NOMO-1 treated with DMSO at 0.1 percent for 48 hours (cell line): Measurements from ENCODE around the gene TIMM22.
A peak's percentile ranks its signal among the peaks of the same experiment; 100 is the strongest.
"Not testable (repeated sequence)": the region's sequence is repeated elsewhere in the genome, so short reads cannot be mapped to it uniquely, and the experiment has no call there.

Source experiments
- DNase-seq: peaks from one replicate; lab custom pipeline; 2025; ENCODE audit not compliant: unreplicated experiment; lab: John Stamatoyannopoulos, UW

TIMM22 gene

GRCh38 chr17:1038459-1039122 lies 41.7 kb downstream of the TIMM22 start:
- DNase-seq: no peak

GRCh38 chr17:1039123-1039507 lies 42.2 kb downstream of the TIMM22 start:
- no peak for DNase-seq

GRCh38 chr17:1039511-1040215 lies 42.7 kb downstream of the TIMM22 start:
- DNase-seq: peak; percentile 77

- DNase-seq: peak; percentile 34
Measured at GRCh38 chr17:1040216-1040600, 43.3 kb downstream of the TIMM22 start.

- no peak for DNase-seq
Measured at GRCh38 chr17:1041746-1042145, 44.8 kb downstream of the TIMM22 start.

GRCh38 chr17:1042486-1042885 lies 45.6 kb downstream of the TIMM22 start:
- DNase-seq: no peak

- no peak for DNase-seq
Measured at GRCh38 chr17:1043601-1044251, 46.8 kb downstream of the TIMM22 start.

GRCh38 chr17:1044387-1045009 lies 47.6 kb downstream of the TIMM22 start:
- not testable (repeated sequence) for DNase-seq

- DNase-seq: no peak
Measured at GRCh38 chr17:1045456-1045855, 48.5 kb downstream of the TIMM22 start.

- no peak for DNase-seq
Measured at GRCh38 chr17:1047177-1047878, 50.4 kb downstream of the TIMM22 start.

GRCh38 chr17:1047879-1048470 lies 51.0 kb downstream of the TIMM22 start:
- no peak for DNase-seq

- not testable (repeated sequence) for DNase-seq
Measured at GRCh38 chr17:1048516-1049115, 51.7 kb downstream of the TIMM22 start.

- no peak for DNase-seq
Measured at GRCh38 chr17:1049446-1050225, 52.7 kb downstream of the TIMM22 start.

GRCh38 chr17:1050246-1050995 lies 53.5 kb downstream of the TIMM22 start:
- DNase-seq: no peak

- no peak for DNase-seq
Measured at GRCh38 chr17:1050996-1051925, 54.3 kb downstream of the TIMM22 start.
